ENCODE results near the gene WDR7.

DNA sequence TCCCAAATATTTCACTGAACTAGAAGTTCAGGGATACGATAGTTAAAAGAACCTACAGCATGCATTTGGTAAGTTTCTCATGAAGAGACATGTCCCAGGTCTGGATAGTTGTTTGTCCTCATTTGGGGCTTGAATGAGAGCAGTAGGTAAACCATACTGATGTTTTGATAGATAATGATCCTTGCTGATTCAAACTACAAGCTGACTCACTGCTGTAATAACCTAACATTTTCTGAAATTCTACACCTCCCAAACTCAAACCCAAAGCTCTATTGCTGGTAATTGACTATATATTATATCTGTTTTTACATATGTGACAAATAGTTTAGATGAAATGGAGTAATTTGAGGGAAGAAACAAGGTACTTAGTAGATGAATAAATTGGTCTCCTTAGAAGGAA is 341.6 kb downstream of the WDR7 start:
- TF ChIP-seq, protein P1, sequence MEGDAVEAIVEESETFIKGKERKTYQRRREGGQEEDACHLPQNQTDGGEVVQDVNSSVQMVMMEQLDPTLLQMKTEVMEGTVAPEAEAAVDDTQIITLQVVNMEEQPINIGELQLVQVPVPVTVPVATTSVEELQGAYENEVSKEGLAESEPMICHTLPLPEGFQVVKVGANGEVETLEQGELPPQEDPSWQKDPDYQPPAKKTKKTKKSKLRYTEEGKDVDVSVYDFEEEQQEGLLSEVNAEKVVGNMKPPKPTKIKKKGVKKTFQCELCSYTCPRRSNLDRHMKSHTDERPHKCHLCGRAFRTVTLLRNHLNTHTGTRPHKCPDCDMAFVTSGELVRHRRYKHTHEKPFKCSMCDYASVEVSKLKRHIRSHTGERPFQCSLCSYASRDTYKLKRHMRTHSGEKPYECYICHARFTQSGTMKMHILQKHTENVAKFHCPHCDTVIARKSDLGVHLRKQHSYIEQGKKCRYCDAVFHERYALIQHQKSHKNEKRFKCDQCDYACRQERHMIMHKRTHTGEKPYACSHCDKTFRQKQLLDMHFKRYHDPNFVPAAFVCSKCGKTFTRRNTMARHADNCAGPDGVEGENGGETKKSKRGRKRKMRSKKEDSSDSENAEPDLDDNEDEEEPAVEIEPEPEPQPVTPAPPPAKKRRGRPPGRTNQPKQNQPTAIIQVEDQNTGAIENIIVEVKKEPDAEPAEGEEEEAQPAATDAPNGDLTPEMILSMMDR (conservative IDR thresholded peaks at IDR 0.05; ENCODE audit: low read depth, low read length), result no peak
- no peak for TF ChIP-seq CEBPB (IDR thresholded peaks at IDR 0.05; ENCODE audit: low read depth, low read length)
- TF ChIP-seq POLR2A (IDR thresholded peaks at IDR 0.05; ENCODE audit: low read depth, low read length), result no peak
- TF ChIP-seq MXI1 (IDR thresholded peaks at IDR 0.05; ENCODE audit: borderline replicate concordance, low read depth, low read length), result no peak
- TF ChIP-seq BHLHE40 (IDR thresholded peaks at IDR 0.05; ENCODE audit: low read depth, low read length), result no peak
- no peak for TF ChIP-seq RFX5 (IDR thresholded peaks at IDR 0.05; ENCODE audit: low read depth, low read length)
- TF ChIP-seq RAD21 (IDR thresholded peaks at IDR 0.05; ENCODE audit: low read length), result no peak
- TF ChIP-seq, protein P2, sequence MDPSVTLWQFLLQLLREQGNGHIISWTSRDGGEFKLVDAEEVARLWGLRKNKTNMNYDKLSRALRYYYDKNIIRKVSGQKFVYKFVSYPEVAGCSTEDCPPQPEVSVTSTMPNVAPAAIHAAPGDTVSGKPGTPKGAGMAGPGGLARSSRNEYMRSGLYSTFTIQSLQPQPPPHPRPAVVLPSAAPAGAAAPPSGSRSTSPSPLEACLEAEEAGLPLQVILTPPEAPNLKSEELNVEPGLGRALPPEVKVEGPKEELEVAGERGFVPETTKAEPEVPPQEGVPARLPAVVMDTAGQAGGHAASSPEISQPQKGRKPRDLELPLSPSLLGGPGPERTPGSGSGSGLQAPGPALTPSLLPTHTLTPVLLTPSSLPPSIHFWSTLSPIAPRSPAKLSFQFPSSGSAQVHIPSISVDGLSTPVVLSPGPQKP (IDR thresholded peaks at IDR 0.05; ENCODE audit: borderline replicate concordance, low read depth, low read length), result no peak
